Gastroesophageal sphincter (tissue), 3 donors: ENCODE results near the gene ARHGEF3.

Experiments
- CTCF ChIP-seq, 4 experiments: fragments of 200-600 bp in 2 of 4; fragments of 450-650 bp in 2 of 4; sonication (generic) in 1 of 4; IDR thresholded peaks; one replicate each; pipeline ENCODE4 v1.5.1; 2017 to 2019; ENCODE audit warnings: antibody characterized with exemption in 4 of 4, mild to moderate bottlenecking in 2 of 4, moderate library complexity in 2 of 4
- EP300 ChIP-seq: sonication (generic); formaldehyde crosslinking; IDR thresholded peaks from one replicate; pipeline ENCODE4 v1.6.1; 2017; ENCODE audit warnings: antibody characterized with exemption, mild to moderate bottlenecking
- POLR2A ChIP-seq, 2 donors: fragments of 450-650 bp; IDR thresholded peaks; one replicate each; pipeline ENCODE4 v1.6.1; 2017; ENCODE audit warnings: antibody characterized with exemption in 2 of 2, mild to moderate bottlenecking in 2 of 2, moderate library complexity in 1 of 2
- POLR2AphosphoS5 ChIP-seq: sonication (generic); formaldehyde crosslinking; IDR thresholded peaks from one replicate; pipeline ENCODE4 v1.6.1; 2017; ENCODE audit warnings: antibody characterized with exemption

DNA sequence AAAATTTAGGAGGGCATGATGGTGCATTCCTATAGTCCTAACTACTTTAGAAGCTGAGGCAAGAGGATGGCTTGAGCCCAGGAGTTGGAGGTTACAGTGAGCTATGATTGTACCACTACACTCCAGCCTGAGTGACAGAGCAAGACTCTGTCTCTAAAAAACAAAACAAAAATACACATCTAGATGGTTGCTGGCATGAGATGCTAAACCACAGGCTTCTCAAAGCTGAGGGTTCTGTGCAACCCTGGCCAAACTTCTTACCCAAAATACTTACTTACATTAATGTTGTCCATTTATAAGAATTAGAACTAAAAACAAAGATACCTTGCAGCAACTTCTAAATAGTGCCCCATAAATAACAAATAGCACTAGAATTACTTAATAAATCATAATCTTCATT lies 14.3 kb upstream of the ARHGEF3 start:
- no peak for TF ChIP-seq CTCF (IDR thresholded peaks at IDR 0.05)
- TF ChIP-seq EP300 = no peak
- no peak for TF ChIP-seq POLR2A (IDR thresholded peaks at IDR 0.05)
- TF ChIP-seq POLR2AphosphoS5 = no peak
